Measurements from ENCODE around the gene CTSV.
"Not testable (repeated sequence)": the region's sequence is repeated elsewhere in the genome, so short reads cannot be mapped to it uniquely, and the experiment has no call there.

GRCh38 chr9:96983496-96984122, 55.3 kb downstream of the CTSV start:
- TF ChIP-seq, protein P1, sequence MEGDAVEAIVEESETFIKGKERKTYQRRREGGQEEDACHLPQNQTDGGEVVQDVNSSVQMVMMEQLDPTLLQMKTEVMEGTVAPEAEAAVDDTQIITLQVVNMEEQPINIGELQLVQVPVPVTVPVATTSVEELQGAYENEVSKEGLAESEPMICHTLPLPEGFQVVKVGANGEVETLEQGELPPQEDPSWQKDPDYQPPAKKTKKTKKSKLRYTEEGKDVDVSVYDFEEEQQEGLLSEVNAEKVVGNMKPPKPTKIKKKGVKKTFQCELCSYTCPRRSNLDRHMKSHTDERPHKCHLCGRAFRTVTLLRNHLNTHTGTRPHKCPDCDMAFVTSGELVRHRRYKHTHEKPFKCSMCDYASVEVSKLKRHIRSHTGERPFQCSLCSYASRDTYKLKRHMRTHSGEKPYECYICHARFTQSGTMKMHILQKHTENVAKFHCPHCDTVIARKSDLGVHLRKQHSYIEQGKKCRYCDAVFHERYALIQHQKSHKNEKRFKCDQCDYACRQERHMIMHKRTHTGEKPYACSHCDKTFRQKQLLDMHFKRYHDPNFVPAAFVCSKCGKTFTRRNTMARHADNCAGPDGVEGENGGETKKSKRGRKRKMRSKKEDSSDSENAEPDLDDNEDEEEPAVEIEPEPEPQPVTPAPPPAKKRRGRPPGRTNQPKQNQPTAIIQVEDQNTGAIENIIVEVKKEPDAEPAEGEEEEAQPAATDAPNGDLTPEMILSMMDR (IDR thresholded peaks at IDR 0.05): not testable (repeated sequence)
- not testable (repeated sequence) for TF ChIP-seq ATF2 (CRISPR knock-in tag; IDR thresholded peaks at IDR 0.05; ENCODE audit: borderline replicate concordance, low read depth); JAZF1 (CRISPR knock-in tag; IDR thresholded peaks at IDR 0.05); SP1 (CRISPR knock-in tag; conservative IDR thresholded peaks at IDR 0.05); ZNF512 (CRISPR knock-in tag; IDR thresholded peaks at IDR 0.05; ENCODE audit: borderline replicate concordance); ETV6 (CRISPR knock-in tag; IDR thresholded peaks at IDR 0.05); ZNF317 (CRISPR knock-in tag; IDR thresholded peaks at IDR 0.05; ENCODE audit: borderline replicate concordance, low read depth); ZNF396 (CRISPR knock-in tag; IDR thresholded peaks at IDR 0.05; ENCODE audit: borderline replicate concordance)
- TF ChIP-seq, protein P2, sequence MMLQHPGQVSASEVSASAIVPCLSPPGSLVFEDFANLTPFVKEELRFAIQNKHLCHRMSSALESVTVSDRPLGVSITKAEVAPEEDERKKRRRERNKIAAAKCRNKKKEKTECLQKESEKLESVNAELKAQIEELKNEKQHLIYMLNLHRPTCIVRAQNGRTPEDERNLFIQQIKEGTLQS (CRISPR knock-in tag; conservative IDR thresholded peaks at IDR 0.05): not testable (repeated sequence)
- TF ChIP-seq, protein P3, sequence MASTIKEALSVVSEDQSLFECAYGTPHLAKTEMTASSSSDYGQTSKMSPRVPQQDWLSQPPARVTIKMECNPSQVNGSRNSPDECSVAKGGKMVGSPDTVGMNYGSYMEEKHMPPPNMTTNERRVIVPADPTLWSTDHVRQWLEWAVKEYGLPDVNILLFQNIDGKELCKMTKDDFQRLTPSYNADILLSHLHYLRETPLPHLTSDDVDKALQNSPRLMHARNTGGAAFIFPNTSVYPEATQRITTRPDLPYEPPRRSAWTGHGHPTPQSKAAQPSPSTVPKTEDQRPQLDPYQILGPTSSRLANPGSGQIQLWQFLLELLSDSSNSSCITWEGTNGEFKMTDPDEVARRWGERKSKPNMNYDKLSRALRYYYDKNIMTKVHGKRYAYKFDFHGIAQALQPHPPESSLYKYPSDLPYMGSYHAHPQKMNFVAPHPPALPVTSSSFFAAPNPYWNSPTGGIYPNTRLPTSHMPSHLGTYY (CRISPR knock-in tag; IDR thresholded peaks at IDR 0.05): not testable (repeated sequence)
- TF ChIP-seq, protein P4, sequence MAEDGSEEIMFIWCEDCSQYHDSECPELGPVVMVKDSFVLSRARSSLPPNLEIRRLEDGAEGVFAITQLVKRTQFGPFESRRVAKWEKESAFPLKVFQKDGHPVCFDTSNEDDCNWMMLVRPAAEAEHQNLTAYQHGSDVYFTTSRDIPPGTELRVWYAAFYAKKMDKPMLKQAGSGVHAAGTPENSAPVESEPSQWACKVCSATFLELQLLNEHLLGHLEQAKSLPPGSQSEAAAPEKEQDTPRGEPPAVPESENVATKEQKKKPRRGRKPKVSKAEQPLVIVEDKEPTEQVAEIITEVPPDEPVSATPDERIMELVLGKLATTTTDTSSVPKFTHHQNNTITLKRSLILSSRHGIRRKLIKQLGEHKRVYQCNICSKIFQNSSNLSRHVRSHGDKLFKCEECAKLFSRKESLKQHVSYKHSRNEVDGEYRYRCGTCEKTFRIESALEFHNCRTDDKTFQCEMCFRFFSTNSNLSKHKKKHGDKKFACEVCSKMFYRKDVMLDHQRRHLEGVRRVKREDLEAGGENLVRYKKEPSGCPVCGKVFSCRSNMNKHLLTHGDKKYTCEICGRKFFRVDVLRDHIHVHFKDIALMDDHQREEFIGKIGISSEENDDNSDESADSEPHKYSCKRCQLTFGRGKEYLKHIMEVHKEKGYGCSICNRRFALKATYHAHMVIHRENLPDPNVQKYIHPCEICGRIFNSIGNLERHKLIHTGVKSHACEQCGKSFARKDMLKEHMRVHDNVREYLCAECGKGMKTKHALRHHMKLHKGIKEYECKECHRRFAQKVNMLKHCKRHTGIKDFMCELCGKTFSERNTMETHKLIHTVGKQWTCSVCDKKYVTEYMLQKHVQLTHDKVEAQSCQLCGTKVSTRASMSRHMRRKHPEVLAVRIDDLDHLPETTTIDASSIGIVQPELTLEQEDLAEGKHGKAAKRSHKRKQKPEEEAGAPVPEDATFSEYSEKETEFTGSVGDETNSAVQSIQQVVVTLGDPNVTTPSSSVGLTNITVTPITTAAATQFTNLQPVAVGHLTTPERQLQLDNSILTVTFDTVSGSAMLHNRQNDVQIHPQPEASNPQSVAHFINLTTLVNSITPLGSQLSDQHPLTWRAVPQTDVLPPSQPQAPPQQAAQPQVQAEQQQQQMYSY (CRISPR knock-in tag; IDR thresholded peaks at IDR 0.05): not testable (repeated sequence)

Data from WTC11 (cell line).